HG02870 (cell line): ENCODE results near the gene KDELR1.

Experiments
- ATAC-seq: cut with Tn5 transposase; IDR thresholded peaks from one replicate; pipeline ENCODE4 v1.9.1; 2021; ENCODE audit warnings: mild to moderate bottlenecking, moderate library complexity; ENCODE audit not compliant: unreplicated experiment

The KDELR1 gene

GRCh38 chr19:48391100-48392005, at the start of gene KDELR1:
Gene KDELR1, minus strand, starts transcription at chr19:48391551. Its CDS starts 193 bp downstream, at chr19:48391358.
- peak; percentile 66 for ATAC-seq

GRCh38 chr19:48436586-48436985, 45.2 kb upstream of the KDELR1 start:
- no peak for ATAC-seq

GRCh38 chr19:48433337-48433736, 42.0 kb upstream of the KDELR1 start:
- ATAC-seq, result no peak

- ATAC-seq, result no peak
Observed at GRCh38 chr19:48428670-48429069, 37.3 kb upstream of the KDELR1 start.

- ATAC-seq, result no peak
Observed at GRCh38 chr19:48424694-48425219, 33.4 kb upstream of the KDELR1 start.

GRCh38 chr19:48421548-48421947, 30.2 kb upstream of the KDELR1 start:
- ATAC-seq, result no peak

- peak; percentile 67 for ATAC-seq
Observed at GRCh38 chr19:48419158-48419920, 28.0 kb upstream of the KDELR1 start.

GRCh38 chr19:48418317-48419064, 27.1 kb upstream of the KDELR1 start:
- no peak for ATAC-seq

- no peak for ATAC-seq
Observed at GRCh38 chr19:48417421-48417820, 26.1 kb upstream of the KDELR1 start.

GRCh38 chr19:48415806-48416221, 24.5 kb upstream of the KDELR1 start:
- no peak for ATAC-seq

- ATAC-seq, result no peak
Observed at GRCh38 chr19:48415395-48415794, 24.0 kb upstream of the KDELR1 start.

- ATAC-seq, result no peak
Observed at GRCh38 chr19:48413879-48414587, 22.7 kb upstream of the KDELR1 start.

- ATAC-seq, result no peak
Observed at GRCh38 chr19:48405850-48406249, 14.5 kb upstream of the KDELR1 start.

- ATAC-seq, result no peak
Observed at GRCh38 chr19:48405010-48405659, 13.8 kb upstream of the KDELR1 start.

GRCh38 chr19:48403606-48404005, 12.3 kb upstream of the KDELR1 start:
- ATAC-seq, result no peak

GRCh38 chr19:48401287-48401686, 9.9 kb upstream of the KDELR1 start:
- ATAC-seq, result no peak

- no peak for ATAC-seq
Observed at GRCh38 chr19:48400018-48400742, 8.8 kb upstream of the KDELR1 start.

GRCh38 chr19:48398375-48399235, 7.3 kb upstream of the KDELR1 start:
- peak; percentile 51 for ATAC-seq
